Transverse colon (tissue), 4 donors: ENCODE data around the gene EVC. TPM values are rescaled to one million over a fixed set of nuclear protein-coding genes. Genes with fewer than 3 reads are reported as not detected.

ENCODE experiments used
- DNase-seq: peaks from one replicate; pipeline ENCODE4 v3.0.0-alpha.2; 2019
- H3K27ac ChIP-seq, 4 donors: fragments of 200-600 bp; sonication (generic); 2 replicates each; pipeline ENCODE4 v1.5.1; 2016 to 2018; ENCODE audit warnings: inconsistent platforms in 4 of 4
- H3K27me3 ChIP-seq: fragments of 200-600 bp; sonication (generic); 2 replicates; pipeline ENCODE4 v1.5.1; 2017; ENCODE audit warnings: inconsistent platforms
- H3K36me3 ChIP-seq, 4 donors: fragments of 200-600 bp; sonication (generic); 2 replicates each; pipeline ENCODE4 v1.5.1; 2017 to 2019; ENCODE audit warnings: inconsistent platforms in 4 of 4
- H3K4me1 ChIP-seq, 4 donors: fragments of 200-600 bp; sonication (generic); 2 replicates each; pipeline ENCODE4 v1.5.1; 2017 to 2020; ENCODE audit warnings: inconsistent platforms in 4 of 4
- H3K4me3 ChIP-seq, 4 donors: fragments of 200-600 bp; sonication (generic); 1 replicate in 1 of 4; 2 replicates in 3 of 4; pipeline versions ENCODE4 v1.5.1 to v1.6.1; 2017 to 2019; ENCODE audit warnings: inconsistent platforms in 4 of 4
- H3K9me3 ChIP-seq, 2 donors: fragments of 200-600 bp; sonication (generic); 2 replicates each; pipeline ENCODE4 v1.5.1; 2017 to 2019; ENCODE audit warnings: inconsistent platforms in 2 of 2
- EP300 ChIP-seq: sonication (generic); formaldehyde crosslinking; IDR thresholded peaks from one replicate; pipeline ENCODE4 v1.6.1; 2017; ENCODE audit warnings: antibody characterized with exemption, low read depth
- POLR2A ChIP-seq: fragments of 450-650 bp; IDR thresholded peaks from one replicate; pipeline ENCODE4 v1.6.1; 2016; ENCODE audit warnings: antibody characterized with exemption, mild to moderate bottlenecking, moderate library complexity
- POLR2AphosphoS5 ChIP-seq, 3 donors: sonication (generic); formaldehyde crosslinking; IDR thresholded peaks; one replicate each; pipeline ENCODE4 v1.6.1; 2016; ENCODE audit warnings: antibody characterized with exemption in 3 of 3
- WGBS, 2 donors: methylation state at CpG; one replicate each; pipeline ENCODE4 v1.1.5; 2018; ENCODE audit warnings: low coverage in 1 of 2; 5-methylcytosine and 5-hydroxymethylcytosine counted together
- in situ Hi-C, 4 donors: fragments of 200-750 bp; cut with MboI; loops; one replicate each; pipeline versions ENCODE4 v1.15.0 to v1.15.1; 2017; ENCODE audit warnings: low sequenced_read_pairs in 3 of 4, low pct_ligation_motif_present in 1 of 4, low pct_unique_long_range_greater_than_20kb in 1 of 4
- intact Hi-C: fragments of 100-400 bp; cut with DNase I; formaldehyde crosslinking; loops from one replicate; pipeline ENCODE4 v1.15.1; 2023; ENCODE audit warnings: low total_unique reads
- total RNA-seq, 4 donors: library from RNA; depleted of rRNA; stranded (reverse); fragments of >200 nt; gene quantifications; one replicate each; pipeline ENCODE4 v1.1.0, GENCODE V29; 2016
- TF ChIP-seq, protein P1 (sequence below), 5 experiments: fragments of 200-600 bp in 3 of 5; fragments of 450-650 bp in 2 of 5; sonication (generic) in 3 of 5; IDR thresholded peaks; 1 replicate in 2 of 5; 2 replicates in 3 of 5; pipeline ENCODE4 v1.5.1; 2016 to 2017; ENCODE audit warnings: antibody characterized with exemption in 5 of 5, inconsistent platforms in 3 of 5, mild to moderate bottlenecking in 2 of 5, moderate library complexity in 1 of 5

EVC gene
- total RNA-seq, 4 donors from 2014 or later = 6.0 to 45.8 (median 12.0) TPM

DNA sequence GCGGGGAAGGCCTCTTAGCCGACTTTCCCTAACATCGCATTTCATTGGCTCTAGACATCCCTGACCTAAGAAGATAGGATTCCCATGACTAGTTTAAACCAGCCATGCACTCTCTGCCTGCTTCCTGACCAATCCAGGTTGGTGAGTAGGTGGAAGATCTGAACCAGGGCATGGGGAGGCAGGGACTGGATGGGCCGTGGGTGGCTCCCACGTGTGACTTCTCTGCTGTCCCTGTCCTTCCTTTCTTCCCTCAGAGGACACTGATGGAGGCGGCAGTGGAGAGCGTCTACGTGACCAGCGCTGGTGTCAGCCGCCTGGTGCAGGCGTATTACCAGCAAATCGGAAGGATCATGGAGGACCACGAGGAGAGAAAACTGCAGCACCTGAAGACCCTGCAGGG lies 90.7 kb downstream of the EVC start:
- no peaks in the 10 kb centered on the region for H3K4me1 ChIP-seq
- no peak overlapping the region for H3K4me3 ChIP-seq
- H3K27me3 ChIP-seq = no peaks in the 10 kb centered on the region
- no peaks in the 10 kb centered on the region for H3K9me3 ChIP-seq
- no peak for DNase-seq
- intact Hi-C loops = no loop called here
- in situ Hi-C loops = loop anchor here in 2 of 4 donors (25.0 kb wide), 2 partner anchors 814 to 1314 kb away; no protein-coding TSS in a partner anchor
- TF ChIP-seq POLR2A (no peak), EP300 (no peak), POLR2AphosphoS5 (IDR thresholded peaks at IDR 0.05) (no peak)
- TF ChIP-seq, protein P1, sequence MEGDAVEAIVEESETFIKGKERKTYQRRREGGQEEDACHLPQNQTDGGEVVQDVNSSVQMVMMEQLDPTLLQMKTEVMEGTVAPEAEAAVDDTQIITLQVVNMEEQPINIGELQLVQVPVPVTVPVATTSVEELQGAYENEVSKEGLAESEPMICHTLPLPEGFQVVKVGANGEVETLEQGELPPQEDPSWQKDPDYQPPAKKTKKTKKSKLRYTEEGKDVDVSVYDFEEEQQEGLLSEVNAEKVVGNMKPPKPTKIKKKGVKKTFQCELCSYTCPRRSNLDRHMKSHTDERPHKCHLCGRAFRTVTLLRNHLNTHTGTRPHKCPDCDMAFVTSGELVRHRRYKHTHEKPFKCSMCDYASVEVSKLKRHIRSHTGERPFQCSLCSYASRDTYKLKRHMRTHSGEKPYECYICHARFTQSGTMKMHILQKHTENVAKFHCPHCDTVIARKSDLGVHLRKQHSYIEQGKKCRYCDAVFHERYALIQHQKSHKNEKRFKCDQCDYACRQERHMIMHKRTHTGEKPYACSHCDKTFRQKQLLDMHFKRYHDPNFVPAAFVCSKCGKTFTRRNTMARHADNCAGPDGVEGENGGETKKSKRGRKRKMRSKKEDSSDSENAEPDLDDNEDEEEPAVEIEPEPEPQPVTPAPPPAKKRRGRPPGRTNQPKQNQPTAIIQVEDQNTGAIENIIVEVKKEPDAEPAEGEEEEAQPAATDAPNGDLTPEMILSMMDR (IDR thresholded peaks at IDR 0.05) = no peak
- 78 to 87% methylated on average over 4 to 13 of the region's 13 CpGs for WGBS, 2 donors
- H3K27ac ChIP-seq = no peak overlapping the region
- no peaks in the 10 kb centered on the region for H3K36me3 ChIP-seq

DNA sequence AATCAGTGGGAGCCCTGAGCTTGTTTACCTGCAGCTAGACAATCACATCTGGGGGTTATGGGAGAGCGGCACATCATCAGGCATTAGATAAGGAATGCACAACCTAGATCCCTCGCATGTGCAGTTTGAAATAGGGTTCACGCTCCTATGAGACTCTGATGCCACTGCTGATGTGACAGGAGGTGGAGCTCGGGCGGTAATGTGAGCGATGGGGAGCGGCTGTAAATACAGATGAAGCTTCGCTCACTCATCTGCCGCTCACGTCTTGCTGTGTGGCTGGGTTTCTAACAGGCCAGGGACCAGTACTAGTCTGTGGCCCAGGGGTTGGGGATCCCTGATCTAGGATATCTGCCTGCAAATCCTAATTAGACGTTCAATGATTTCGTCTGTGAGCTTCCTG lies 91.6 kb downstream of the EVC start:
- WGBS, 2 donors = 73 to 90% methylated on average over 3 to 12 of the region's 12 CpGs
- intact Hi-C loops = no loop called here
- no peak for DNase-seq
- H3K9me3 ChIP-seq = no peaks in the 10 kb centered on the region
- TF ChIP-seq POLR2AphosphoS5 (IDR thresholded peaks at IDR 0.05) = no peak
- TF ChIP-seq POLR2A = no peak
- TF ChIP-seq, protein P1 (IDR thresholded peaks at IDR 0.05) = no peak
- TF ChIP-seq EP300 = no peak
- H3K36me3 ChIP-seq = no peaks in the 10 kb centered on the region
- H3K27ac ChIP-seq = no peak overlapping the region
- in situ Hi-C loops = loop anchor here in 2 of 4 donors (25.0 kb wide), 2 partner anchors 815 to 1315 kb away; no protein-coding TSS in a partner anchor
- no peak overlapping the region for H3K4me3 ChIP-seq
- H3K27me3 ChIP-seq = no peaks in the 10 kb centered on the region
- no peaks in the 10 kb centered on the region for H3K4me1 ChIP-seq

DNA sequence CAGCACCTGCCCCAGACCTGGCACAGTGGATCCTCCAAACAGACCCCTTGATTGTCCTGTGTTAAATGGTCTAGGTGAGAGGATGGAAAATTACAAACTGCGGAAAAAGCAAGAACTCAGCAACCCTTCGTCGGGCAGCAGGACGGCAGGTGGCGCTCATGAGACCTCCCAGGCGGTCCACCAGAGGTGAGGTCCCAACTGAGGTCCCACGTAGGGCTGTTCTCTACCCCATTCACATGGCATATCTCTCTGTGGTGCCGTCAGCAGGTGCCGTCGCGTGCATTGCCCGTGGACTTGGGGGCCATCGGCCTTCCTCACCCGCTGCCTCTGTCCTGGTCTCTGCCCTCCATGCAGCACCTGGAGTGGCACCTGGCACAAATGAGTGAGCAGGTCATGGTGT lies 93.7 kb downstream of the EVC start:
- in situ Hi-C loops (loop anchor here in 2 of 4 donors (25.0 kb wide), 2 partner anchors 817 to 1317 kb away; no protein-coding TSS in a partner anchor), intact Hi-C loops (no loop called here)
- WGBS, 2 donors = 94% methylated on average over 14 of the region's 14 CpGs; no CpG with 5 or more reads in 1 of the 2 donors
- no peaks in the 10 kb centered on the region for H3K27me3 ChIP-seq
- no peaks in the 10 kb centered on the region for H3K9me3 ChIP-seq
- no peak overlapping the region for H3K4me3 ChIP-seq
- no peak overlapping the region for H3K27ac ChIP-seq
- H3K4me1 ChIP-seq = no peaks in the 10 kb centered on the region
- H3K36me3 ChIP-seq = no peaks in the 10 kb centered on the region
- no peak for DNase-seq
- TF ChIP-seq POLR2A (no peak), POLR2AphosphoS5 (IDR thresholded peaks at IDR 0.05) (no peak), EP300 (no peak)
- TF ChIP-seq, protein P1 (IDR thresholded peaks at IDR 0.05) = no peak

DNA sequence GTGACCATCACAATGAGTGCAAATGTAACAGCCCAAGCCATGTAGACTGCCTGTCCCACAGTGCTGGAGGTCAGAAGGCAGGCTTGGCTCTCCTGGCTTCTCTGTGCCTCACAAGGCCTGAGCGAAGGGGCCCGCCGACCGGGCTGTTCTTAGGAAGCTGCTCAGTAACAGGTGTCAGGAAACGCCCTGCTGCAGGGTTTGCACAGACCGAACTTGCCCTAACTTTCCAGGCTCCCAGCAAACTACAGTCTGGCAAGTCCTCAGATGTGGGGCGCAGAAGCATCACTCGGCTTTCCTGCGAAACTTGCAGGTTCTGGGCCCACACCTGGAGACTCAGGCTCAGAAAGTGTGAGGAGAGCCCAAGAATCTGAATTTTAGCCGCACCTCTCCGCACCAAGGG lies 94.3 kb downstream of the EVC start:
- H3K4me1 ChIP-seq = no peaks in the 10 kb centered on the region
- WGBS, 2 donors = 88 to 95% methylated on average over 5 to 11 of the region's 11 CpGs
- H3K27me3 ChIP-seq = no peaks in the 10 kb centered on the region
- in situ Hi-C loops = loop anchor here in 2 of 4 donors (25.0 kb wide), 2 partner anchors 818 to 1318 kb away; no protein-coding TSS in a partner anchor
- intact Hi-C loops = no loop called here
- no peaks in the 10 kb centered on the region for H3K9me3 ChIP-seq
- H3K27ac ChIP-seq = no peak overlapping the region
- H3K4me3 ChIP-seq = no peak overlapping the region
- TF ChIP-seq POLR2AphosphoS5 (IDR thresholded peaks at IDR 0.05) (no peak), EP300 (no peak), POLR2A (no peak)
- TF ChIP-seq, protein P1 (IDR thresholded peaks at IDR 0.05) = no peak
- peaks cover 0 to 3% (median 0%) of the 10 kb centered on the region in 4 donors for H3K36me3 ChIP-seq
- no peak for DNase-seq
